ENCODE data around the gene OXSR1.
"Not testable (repeated sequence)": the region's sequence is repeated elsewhere in the genome, so short reads cannot be mapped to it uniquely, and the experiment has no call there.

OXSR1 gene

DNA sequence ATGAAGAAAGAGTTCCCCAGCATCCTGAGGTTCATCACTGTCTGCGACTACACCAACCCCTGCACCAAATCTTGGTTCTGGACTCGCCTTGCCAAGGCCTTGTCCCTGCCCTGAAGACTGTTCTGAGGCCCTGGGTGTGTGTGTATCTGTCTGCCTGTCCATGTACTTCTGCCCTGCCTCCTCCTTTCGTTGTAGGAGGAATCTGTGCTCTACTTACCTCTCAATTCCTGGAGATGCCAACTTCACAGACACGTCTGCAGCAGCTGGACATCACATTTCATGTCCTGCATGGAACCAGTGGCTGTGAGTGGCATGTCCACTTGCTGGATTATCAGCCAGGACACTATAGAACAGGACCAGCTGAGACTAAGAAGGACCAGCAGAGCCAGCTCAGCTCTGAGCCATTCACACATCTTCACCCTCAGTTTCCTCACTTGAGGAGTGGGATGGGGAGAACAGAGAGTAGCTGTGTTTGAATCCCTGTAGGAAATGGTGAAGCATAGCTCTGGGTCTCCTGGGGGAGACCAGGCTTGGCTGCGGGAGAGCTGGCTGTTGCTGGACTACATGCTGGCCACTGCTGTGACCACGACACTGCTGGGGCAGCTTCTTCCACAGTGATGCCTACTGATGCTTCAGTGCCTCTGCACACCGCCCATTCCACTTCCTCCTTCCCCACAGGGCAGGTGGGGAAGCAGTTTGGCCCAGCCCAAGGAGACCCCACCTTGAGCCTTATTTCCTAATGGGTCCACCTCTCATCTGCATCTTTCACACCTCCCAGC, 24.0 kb upstream of the OXSR1 start:
- H3K4me3 ChIP-seq (ENCODE audit: low read depth, low read length) = no peak overlapping the region

DNA sequence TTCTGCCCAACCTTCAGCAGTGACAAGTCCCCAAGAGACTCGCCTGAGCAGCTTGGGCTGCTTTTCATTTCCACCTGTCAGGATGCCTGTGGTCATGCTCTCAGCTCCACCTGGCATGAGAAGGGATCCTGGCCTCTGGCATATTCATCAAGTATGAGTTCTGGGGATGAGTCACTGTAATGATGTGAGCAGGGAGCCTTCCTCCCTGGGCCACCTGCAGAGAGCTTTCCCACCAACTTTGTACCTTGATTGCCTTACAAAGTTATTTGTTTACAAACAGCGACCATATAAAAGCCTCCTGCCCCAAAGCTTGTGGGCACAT, 23.4 kb upstream of the OXSR1 start:
- no peak overlapping the region for H3K4me3 ChIP-seq (ENCODE audit: low read depth, low read length)

DNA sequence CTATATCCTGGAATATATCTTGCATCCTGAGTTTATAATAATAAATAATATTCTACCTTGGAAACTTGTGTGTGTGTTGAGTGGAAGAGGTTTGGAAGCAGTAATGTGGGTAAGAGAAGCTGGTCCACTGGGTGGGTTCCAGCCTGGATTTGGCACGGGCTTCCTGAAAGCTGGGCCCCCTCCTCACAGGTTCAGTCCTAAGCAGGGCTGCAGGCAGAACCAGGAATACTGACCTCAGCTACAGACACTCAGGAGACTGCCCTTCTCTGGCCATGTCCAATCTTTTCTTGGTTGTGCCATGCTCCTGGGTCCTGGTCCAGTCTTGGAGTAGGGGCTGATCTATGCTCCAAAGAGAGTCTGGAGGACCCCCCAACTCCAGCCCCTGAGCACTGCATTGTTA, 22.4 kb upstream of the OXSR1 start:
- no peak overlapping the region for H3K4me3 ChIP-seq (ENCODE audit: low read depth, low read length)

- no peak overlapping the region for H3K4me3 ChIP-seq (ENCODE audit: low read depth, low read length)
Observed at GRCh38 chr3:38143511-38143910, 21.8 kb upstream of the OXSR1 start.

- H3K4me3 ChIP-seq (ENCODE audit: low read depth, low read length) = no peak overlapping the region
Observed at GRCh38 chr3:38146504-38146903, 18.8 kb upstream of the OXSR1 start.

DNA sequence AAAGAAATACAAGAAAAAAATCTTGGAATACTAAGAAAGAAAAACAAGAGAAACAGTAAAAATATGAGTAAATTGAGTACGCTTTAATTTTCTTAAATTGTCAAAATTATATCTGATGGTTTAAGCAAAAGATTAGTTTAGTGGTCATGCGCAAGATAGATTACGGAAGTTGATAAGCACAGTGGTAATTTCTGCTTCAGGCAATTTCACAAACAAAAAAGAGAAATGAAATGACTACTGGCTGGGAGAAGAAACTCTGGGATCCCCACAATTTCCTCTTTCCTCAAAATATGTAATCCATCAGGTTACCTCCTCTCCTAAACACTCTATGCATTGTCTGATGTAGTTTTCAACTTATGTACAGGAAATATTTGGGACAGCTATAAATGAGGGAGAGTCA, 17.9 kb upstream of the OXSR1 start:
- H3K4me3 ChIP-seq (ENCODE audit: low read depth, low read length) = no peak overlapping the region

DNA sequence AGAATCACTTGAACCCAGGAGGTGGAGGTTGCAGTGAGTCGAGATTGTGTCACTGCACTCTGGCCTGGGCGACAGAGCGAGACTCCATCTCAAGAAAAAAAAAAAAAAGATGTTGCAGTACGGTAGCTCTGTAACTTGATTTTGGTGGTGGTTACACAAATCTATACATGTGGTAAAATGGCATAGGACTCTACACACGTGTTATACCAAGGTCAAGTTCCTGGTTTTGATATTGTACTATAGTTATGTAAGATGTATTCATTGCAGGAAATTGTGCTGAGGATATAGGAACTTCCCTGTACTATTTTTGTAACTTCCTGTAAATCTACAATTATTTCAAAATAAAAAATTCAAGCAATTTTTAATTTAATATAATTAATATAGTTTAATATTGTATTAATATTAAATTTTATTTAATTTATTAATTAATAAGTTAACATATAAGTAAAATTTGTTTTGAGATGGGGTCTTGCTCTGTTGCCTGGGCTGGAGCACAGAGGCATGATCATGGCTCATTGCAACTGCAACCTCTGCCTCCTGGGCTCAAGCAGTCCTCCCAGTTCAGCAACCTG, 16.9 kb upstream of the OXSR1 start:
- H3K4me3 ChIP-seq (ENCODE audit: low read depth, low read length) = no peak overlapping the region

- H3K4me3 ChIP-seq (ENCODE audit: low read depth, low read length) = no peak overlapping the region
Observed at GRCh38 chr3:38149708-38150107, 15.6 kb upstream of the OXSR1 start.

DNA sequence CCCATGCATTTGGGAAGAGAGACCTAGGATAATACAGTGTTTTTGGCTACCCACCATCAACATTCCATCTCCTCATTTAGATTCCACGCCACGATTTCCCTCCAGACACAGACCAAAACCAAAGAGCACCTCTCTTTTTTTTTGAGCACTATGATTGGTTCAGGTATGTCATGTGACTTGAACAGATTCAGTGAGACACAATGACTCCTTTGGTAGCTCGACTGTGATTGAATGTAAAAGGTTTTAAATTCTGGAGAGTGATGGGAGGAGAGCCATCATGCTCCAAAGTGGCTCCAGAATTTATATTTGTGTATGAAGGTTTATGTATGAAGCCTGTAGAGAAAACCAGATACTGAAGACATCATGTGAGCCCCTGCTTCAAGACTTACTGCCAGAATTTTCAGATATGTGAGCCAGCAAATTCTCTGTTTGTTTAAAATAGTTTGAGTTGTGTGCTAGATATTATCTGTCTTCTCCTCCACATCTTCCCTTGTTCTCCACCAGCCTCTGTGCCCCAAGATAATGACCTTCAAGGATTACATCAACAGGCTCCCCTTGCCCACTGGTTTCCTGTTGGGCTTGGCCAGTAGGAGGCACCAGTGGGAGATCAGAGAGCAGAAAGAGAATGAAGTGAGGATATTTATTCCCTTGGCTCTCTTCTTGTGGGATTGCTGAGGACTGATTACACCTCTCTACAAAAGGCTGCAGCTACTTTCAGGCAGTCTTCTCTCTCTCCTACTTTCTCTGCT, 14.4 kb upstream of the OXSR1 start:
- H3K4me3 ChIP-seq (ENCODE audit: low read depth, low read length) = no peak overlapping the region

DNA sequence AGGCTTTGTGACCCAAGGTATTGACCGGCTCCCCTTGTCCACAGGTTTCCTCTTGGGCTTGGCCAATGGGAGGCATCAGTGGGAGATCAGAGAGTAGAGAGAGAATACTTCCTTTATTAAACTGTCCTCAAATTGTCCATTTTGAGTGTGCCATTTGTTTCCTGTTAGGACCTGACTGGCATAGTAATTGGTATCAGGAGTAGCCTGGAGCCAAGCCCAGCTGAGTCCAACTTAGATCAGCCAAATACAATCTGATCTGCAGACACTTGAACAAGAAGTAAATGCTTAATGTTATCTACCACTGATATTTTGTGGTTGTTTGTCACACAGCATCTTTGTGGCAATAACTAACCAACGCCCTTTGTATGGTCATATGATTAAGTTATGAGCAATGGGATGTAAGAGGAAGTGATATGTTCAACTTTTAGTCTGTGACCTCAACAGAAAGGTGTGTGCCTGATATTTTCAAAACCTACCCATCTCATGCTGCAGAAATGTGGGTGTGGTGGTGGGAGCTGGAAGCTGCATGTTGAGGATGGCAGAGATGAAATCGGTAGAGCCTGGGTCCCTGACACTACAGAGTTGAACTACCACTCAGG, 13.6 kb upstream of the OXSR1 start:
- H3K4me3 ChIP-seq (ENCODE audit: low read depth, low read length) = no peak overlapping the region

DNA sequence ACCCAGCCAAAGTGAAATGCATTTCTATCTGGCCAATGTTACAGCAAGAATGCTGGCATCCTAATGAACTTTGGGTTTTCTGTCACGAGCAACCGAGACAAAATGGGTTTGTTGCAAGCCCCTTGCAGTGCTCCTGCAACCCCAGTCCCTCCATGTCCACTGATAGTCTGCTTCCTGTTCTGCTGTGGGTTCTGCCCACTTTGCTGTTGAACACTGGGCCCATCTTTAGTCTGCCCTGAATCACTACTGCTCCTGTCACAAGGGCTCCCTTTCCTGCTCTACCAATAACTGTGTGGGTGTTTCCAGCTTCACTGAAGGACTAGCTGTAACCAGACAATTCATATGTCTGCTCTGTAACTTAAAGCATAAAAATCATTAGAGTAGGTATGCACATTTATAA, 12.7 kb upstream of the OXSR1 start:
- H3K4me3 ChIP-seq (ENCODE audit: low read depth, low read length) = no peak overlapping the region

DNA sequence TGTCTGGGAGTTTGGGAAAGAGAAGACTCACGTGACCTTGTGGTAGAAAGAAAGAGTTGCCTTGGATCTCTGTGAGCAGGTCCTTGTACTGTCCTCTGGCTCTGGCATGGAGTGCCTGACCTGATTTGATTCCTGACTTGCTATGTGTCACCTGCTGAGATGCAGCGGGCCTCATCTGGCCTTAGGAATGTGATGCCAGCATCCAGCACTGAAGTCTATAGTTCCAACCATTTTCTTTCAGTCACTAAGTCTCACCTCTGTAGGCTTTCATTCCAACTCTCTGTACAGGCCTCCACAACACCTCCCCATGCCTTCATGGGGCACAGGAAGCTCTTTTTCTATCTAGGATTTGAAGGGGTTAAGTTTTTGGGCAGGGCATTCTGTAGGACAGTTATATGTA, 12.1 kb upstream of the OXSR1 start:
- no peak overlapping the region for H3K4me3 ChIP-seq (ENCODE audit: low read depth, low read length)

DNA sequence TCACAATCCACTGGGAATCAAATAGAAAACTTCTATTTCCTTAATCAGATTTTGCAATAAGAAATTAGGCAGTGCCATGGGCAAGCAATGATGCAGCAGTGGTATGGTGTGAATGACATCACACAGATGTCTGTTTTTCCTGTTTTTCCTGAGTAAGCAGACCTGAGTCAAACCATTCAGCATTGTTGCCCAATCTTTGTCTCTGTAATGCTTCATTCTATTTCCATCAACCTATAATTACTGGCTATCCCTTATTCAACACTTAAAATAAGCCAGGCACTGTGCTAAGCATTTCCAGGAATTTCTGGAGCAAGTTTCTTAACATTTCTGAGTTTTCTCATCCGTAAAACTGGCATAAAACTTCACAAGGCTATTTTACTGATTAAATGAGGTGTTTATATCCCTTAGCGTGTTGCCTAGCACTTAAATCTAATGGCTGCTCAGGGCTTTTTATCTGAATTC, 11.3 kb upstream of the OXSR1 start:
- H3K4me3 ChIP-seq (ENCODE audit: low read depth, low read length) = no peak overlapping the region

DNA sequence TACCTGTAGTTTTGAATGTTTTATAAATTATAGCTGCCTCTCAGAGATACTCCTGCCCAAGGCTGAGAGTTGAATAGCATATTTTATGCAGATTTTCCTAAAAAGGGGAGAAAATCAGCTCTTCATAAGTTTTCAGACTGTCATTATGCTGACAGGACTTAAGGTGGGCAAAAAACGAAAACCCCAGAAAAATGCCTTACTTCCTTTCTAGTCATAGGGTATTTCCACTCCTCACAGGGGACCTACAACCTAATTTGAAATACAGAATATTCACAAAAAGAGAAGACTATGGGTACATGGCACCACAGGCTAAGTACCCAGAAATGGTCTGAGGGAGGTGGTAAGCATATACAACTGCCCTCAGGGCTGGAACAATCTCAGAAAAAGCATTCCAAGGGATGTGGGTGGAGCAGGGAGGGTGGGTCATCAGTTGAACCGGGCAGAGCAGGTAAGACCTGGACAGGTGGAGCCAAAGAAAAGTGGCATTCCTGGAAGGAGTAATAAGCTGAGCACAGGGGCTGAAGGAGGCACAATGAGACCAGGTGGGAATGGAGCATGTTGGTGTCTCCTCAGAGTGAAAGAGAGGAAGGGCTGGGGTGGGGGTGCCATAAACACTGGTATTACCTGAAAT, 10.6 kb upstream of the OXSR1 start:
- no peak overlapping the region for H3K4me3 ChIP-seq (ENCODE audit: low read depth, low read length)

DNA sequence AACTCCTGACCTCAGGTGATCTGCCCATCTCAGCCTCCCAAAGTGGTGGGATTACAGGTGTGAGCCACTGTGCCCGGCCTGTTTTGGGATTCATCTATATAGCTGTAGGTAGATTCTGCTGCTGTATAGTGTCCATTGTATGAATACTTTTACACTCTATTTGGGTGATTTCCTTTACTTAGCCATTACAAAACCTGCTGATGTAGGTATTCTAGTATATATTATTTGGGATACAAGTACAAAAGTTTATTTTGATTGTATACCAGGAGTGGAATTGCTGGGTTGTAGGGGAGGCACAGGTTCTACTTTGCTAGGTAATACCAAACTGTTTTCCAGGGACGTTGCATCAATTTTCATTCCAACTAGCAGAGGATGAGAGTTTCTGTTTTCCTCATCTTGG, 9.5 kb upstream of the OXSR1 start:
- H3K4me3 ChIP-seq (ENCODE audit: low read depth, low read length) = no peak overlapping the region

GRCh38 chr3:38157117-38157516, 8.2 kb upstream of the OXSR1 start:
- H3K4me3 ChIP-seq (ENCODE audit: low read depth, low read length) = no peak overlapping the region

GRCh38 chr3:38157595-38157994, 7.7 kb upstream of the OXSR1 start:
- H3K4me3 ChIP-seq (ENCODE audit: low read depth, low read length) = no peak overlapping the region

GRCh38 chr3:38158472-38158871, 6.9 kb upstream of the OXSR1 start:
- H3K4me3 ChIP-seq (ENCODE audit: low read depth, low read length) = no peak overlapping the region

DNA sequence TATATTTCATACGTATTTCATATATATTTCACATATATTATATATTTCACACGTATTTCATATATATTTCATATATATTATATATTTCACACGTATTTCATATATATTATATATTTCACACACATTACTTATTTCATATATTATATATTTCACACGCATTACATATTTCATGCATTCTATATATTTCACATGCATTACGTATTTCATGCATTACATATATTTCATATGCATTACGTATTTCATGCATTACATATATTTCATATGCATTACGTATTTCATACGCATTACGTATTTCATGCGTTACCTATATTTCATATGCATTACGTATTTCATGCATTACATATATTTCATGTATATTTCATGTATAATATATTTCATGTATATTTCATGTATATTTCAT, 4.6 kb upstream of the OXSR1 start:
- H3K4me3 ChIP-seq (ENCODE audit: low read depth, low read length) = not testable (repeated sequence)

DNA sequence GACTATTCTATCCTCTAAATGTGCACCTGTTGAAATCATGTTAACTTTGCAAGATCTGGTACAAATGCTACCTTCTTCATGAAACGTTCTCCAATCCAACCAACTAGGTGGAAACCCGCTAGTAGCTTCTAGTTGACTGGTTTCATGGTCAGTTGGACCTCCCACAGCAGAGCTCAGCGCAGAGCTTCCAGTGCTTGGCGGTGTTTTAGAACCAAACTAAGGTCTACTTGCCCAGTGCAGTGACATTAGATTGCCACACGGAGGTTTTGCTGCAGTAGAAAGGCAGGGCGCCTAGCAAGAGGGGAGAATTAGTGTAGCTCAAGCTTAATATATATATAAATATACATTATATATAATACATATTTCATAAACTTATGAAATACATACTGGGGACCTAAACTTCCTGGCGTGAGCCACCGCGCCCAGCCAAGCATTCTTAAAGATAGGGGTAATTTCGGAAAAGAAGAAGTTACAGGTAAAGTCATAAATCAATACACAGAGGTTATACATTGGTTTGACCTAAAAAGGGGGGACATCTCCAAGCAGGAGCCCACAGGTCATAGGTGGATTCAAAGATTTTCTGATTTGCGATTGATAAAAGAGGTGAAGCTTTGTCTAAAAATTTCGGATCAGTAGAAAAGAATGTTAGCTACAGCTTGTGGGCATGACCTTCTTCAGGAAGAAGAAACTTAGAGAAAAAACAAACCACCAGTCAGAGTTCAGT, 2.1 kb upstream of the OXSR1 start:
- H3K4me3 ChIP-seq (ENCODE audit: low read depth, low read length) = no peak overlapping the region

All from iPS-11a (cell line).